Activated CD4-positive, alpha-beta T cell treated with anti-CD3 and anti-CD28 coated beads, Interleukin-10, Interleukin-2, amounts not matched to agents 100 ng/mL and 50 ng/mL, durations not matched to agents 16 hours and 8 hours (primary cell): ENCODE data around the gene NFYC.

Experiments used
- DNase-seq: peaks from one replicate; pipeline ENCODE4 v3.0.0-alpha.2; 2020

The NFYC gene

DNA sequence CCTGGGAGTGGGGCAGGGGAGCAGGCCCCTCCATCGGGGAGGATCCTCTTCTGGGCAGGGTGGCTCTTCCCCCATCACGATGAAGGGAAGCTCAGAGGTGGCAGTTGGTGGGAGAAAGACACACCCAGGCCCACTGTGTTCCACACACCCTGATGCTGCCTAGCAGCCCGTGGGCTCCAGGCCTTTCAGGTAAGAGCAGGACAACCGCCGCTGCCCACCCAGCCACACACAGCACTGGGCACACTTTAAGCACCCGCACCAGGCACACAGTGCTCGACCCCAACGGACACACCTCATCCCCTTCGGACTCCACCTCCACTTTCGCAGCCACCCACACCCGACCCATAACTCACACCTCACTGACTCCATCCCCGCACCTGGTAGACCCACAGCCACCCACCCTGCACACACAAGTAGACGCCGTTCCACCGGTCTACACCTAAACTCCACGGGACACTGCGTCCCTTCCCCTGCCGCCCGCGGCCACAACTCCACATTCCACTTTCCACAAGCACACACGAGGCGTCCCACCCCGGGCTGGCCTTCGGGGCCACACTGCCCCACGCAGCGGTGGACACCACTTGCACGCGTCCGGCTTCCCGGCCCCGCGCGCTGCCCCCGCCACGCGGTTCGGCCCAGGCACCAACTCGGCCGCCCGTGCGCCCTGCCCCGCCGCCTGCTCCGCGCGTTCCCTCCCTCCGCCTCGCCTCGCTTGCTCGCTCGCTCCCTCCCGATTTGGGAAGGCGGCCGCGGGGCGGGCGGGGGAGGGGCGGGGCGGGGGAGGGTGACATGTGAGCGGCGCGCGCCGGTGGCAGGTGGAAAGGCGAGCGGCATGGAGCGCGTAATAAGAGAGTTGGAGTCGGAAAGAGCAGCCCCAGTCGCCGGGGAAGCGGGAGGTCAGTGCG, 91.7 kb downstream of the NFYC start, which contains the start of gene KCNQ4:
Gene KCNQ4, plus strand, starts transcription at position 787 of the 905 bp plus-strand sequence. CDS start 307 bp downstream, outside the sequence.
- DNase-seq = no peak

DNA sequence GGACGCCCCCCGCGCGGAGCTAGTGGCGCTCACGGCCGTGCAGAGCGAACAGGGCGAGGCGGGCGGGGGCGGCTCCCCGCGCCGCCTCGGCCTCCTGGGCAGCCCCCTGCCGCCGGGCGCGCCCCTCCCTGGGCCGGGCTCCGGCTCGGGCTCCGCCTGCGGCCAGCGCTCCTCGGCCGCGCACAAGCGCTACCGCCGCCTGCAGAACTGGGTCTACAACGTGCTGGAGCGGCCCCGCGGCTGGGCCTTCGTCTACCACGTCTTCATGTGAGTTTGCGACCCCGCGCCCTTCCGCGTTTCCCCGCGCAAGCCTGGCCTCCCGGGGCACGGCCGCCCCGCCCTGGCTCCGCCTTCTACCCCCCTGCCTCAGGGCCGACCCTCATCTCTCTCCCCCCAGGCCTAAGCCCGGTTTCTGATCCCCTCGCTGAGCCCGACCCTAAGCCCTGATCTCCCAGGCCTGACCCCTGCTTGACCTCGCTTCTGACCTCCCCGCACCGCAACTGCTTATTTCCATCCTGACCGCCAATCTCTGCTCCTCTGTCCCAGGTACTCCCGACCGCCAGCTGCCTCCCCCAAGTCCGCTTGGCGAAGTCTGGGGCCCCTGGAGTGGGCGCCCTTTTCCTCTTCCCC, 92.8 kb downstream of the NFYC start:
- no peak for DNase-seq

DNA sequence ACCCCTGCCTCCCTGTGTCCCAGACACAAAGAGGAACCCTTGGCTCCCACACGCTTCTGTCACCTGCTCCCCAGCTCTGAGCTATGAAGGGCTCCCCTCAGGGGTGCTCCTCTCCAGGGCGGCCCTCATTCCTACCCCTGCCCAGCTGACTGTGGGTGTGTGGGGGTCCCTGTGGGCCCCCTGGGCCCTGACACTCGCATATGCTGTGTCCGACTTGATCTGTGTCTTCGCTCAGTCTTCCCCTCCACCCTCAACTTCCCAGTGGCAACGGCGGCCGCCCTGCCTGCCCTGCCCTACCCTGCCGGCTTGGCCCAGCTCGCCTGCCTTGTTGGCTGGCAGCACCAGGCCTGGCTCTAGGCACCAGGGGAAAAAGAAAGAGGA, 93.3 kb downstream of the NFYC start:
- no peak for DNase-seq

DNA sequence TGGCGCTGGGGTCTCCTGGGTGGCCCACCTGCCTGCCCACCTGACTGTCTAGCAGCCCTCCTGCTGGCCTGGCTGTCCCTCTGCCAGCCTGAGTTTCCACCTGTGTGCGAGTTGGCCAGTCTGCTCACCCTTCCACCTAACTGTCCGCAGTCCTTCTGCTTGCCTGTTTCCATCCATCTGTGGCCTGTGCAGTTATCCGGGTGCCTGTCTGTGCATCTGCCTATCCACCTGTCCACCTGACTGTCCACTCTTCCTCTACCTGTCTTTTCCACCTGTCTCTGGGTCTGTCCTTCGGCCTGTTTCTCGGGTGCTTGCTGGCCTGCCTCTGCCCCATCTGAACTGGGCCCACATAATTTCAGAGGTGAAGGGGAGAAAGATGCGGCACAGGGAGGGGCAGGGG, 93.9 kb downstream of the NFYC start:
- DNase-seq = no peak

DNA sequence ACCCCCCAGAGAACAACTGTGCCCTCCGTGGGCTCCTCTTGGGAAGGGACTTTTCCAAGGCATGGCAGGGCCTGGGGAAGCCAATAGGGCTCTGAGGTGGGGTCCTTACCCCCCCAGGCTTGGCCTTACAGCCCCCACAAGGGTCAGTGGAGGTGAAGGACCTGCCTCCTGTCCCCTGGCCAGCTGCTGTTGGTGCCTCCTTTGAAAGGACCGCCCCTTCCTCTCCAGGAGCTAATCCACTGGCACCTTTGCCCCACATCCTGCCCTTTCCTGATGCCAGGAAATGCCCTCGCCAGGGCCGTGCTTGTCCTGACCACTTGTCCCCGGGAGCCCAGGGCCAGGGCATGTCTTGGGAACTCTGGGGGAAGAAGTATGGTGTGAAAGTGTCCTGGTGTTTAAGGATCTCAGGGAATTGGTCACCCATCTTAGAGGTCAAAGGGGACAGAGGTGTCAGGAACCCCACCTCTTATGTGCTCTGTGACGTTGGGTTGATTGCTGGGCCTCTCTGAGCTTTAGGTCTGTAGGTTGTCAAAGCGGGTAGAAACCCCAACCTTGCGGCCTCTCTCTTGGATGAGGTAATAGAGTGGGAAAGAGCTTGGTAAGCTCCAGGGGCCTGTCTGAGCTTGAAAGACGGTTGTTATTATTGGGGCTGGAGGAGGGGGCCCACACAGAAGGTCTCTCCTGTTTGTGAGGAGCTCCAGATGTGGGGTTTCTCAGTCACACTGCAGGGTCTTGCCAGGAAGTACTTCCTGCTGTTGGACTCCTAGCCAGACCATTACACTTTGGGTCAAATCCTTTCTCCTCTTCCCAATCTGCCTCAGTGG, 94.9 kb downstream of the NFYC start:
- no peak for DNase-seq

DNA sequence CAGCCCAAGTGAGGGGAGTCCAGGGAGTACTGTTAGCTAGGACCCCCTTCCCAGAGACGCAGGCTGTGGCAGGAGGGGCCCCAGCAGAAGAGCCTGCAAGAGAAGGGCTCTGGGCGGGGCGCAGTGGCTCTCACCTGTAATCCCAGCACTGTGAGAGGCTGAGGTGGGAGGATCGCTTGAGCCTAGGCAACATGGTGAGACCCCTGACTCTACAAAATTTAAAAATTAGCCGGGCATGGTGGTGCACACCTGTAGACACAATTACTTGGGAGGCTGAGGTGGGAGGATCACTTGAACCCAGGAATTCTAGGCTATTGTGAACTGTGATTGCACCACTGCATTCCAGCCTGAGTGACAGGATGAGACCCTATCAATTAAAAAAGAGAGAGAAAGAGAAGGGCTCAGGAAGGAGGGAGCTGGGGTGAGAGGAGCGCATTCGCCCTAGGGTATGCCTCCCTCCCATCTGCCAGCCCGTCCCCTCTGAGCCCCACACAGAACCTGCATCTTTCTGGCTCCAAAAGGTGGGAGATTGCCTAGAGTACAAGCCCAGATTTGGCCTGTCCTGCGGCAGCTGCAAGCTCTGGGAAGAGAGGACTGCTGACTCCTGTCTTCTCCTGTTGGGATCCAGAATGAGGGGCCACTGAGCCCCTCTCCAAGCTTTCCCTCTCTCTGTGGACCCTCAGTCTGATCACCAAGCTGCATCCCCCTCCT, 95.6 kb downstream of the NFYC start:
- no peak for DNase-seq

DNA sequence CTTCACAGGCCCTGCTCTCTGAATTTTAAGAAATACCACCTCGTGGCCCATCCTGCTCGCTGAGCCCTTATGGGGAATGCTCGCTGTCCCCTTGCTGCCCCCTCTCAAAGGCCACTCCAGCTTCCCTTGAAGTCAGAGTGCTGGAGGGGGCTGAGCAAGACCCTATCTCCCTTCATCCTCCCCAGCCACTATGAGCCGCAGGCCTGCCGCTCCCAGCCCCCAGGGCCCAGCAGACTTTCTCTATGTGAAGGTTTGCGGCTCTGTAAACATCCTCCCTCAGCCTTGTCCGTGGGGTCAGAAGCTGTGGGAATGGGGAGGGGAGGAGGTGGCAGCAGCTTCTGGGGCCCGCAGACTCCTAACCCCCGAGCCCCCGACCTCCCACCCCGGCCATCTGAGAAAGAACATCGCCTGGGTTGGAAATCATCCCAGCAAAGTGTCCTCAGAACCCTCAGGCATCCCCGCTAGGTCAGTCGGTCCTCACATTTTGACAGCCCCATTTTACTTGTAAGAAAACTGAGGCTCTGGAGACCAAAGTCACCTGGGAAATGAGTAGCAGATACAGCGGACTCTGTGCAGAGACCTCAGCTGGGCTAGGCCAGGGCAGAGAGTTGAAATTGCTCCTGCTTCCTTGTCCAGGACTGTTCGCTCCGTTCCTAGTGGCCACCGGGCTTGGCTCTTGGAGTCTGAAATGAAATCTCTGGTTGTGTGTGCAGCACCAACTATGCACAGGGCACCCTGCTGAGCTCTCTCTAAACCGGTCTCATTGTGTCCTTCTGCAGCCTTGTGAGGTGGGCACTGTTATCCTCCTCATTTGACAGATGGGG, 96.4 kb downstream of the NFYC start:
- no peak for DNase-seq

DNA sequence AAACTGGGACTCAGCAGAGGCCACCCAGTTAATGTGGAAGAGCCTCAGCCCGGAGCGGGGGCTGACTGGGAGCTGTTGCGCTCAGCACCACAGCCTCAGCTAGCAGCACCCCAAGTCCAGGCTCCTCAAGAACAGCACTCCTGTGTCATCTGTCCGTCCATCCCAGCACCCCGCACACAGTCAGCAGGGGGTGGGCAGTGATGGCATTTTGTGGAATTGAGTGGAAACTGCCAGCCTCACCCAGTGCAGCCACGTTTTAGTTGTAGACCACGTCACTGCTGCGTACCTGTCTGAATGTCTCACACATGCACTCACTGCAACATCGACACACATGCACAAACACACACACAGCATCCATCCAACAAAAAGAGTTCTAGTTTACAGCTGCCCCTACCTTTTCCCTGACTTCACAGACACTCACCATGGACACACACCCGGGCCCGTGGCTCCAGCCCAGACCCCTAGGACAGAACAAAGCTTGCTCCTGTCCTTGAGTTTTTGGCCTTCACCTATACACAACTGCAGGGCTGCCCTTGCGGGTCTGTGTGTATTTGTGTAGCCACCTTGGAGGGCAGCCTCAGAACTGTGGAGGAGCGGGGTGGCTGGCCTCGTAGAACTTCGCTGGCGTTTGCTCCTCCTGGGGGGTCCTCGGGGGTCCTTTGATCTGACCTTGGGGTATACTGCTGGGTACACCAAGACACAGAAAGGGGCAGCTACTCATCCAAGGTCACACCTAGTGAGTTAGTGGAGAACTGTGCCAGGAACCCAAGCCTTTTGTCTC, 97.2 kb downstream of the NFYC start:
- no peak for DNase-seq

DNA sequence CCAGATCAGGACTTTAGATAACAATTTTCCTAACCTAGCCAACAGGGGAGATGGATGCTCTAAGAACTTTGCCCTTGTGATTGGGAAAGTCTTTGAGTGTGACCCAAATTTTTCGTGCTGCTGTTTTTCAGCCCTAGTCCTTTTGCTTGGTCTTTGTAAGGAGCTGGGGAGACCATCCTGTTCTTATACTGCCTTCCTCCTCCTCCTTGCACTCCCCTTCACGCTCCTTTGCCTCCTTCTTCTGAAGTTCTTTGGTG, 97.8 kb downstream of the NFYC start:
- DNase-seq = no peak

DNA sequence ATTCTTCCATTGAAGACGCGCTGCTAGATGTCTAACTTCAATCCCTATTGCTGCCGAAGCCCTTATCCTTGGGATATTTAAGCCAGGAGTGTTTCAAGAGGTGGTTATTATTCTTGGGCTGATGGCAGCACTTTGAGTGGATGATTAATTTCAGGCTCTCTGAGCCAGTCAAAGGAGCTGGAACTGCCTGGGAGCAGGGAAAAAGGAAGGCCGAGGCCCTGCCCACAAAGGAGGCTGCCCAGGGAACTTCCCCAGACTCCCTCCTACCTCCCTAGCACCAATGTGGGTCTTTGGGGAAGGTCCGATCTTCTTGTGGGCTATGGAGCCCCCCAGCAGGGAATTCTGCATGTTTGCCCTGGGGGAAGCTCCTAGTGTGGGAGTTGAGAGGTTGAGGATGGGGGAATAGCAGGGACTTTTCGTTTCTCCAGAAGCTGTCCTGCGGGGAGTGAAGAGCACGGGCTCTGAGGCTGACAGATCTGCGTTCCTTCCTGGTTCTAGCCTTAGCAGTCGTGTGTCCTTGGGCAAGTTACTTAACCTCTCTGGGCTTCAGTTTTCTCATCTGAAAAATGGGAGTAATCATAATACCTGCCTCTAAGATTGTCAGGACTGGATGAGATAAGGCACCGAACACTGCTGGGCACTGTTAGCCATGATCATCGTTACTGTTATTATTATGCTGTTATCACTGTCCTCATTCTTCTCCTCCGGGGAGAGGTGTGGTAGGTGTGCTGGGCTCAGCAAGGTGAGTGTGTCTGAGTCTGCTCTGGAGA, 98.3 kb downstream of the NFYC start:
- DNase-seq = no peak

DNA sequence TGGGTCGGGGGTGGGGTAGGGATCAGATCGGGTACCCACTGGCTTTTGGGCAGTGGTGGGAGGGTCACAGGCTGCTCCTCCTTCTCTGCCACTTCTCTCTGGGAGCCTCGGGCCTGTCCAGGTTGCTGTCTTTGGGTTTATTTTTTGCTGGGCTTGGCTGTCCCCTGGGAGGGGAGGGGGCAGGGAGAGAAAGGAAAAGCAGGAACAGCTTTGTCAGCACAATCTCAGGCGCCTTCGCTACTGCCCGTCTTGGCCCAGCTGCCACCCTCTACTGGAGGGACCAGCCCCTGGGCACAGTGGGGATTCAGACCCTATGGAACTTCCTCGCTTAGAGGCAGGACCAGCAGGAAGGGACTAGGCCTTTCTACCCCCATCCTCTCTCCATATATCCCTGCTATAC, 100.5 kb downstream of the NFYC start:
- no peak for DNase-seq

DNA sequence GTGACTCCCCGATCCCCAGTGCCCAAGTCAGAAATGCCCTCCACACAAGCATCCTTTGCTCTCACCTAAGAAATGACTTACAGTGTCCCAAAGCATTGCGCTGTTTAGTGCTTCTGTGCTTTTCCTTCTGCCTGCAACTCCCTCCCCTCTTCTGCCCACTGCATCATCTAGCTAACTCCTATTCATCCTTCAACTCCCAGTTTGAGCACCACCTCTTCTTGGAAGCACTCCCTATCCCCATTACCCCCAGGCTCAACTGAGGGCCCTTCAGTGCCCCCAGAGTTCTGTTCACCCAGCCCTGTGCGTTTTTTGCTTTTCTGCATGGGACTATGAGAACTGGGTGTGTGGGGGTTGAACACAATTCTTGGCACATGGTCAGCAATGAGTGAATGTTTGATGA, 102.1 kb downstream of the NFYC start:
- no peak for DNase-seq

DNA sequence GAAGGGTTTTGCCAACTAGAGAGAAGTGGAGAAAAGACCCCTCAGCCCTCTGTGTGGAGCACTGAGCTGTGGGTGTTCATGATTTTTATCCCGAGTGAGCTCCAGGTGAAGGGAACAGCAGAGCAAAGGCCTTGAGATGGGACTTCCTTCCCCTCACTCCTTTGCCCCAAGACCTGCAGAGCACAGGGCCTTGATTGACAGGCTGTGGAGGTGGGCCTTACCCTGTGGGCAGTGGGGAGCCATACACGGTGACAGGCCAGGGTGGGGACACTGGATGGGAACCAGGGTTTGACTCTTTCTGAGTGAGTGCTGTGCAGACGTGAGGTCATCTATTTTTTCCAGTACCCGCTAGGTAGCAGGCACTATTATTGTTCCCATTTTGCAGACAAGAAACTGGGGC, 102.5 kb downstream of the NFYC start:
- DNase-seq = no peak

DNA sequence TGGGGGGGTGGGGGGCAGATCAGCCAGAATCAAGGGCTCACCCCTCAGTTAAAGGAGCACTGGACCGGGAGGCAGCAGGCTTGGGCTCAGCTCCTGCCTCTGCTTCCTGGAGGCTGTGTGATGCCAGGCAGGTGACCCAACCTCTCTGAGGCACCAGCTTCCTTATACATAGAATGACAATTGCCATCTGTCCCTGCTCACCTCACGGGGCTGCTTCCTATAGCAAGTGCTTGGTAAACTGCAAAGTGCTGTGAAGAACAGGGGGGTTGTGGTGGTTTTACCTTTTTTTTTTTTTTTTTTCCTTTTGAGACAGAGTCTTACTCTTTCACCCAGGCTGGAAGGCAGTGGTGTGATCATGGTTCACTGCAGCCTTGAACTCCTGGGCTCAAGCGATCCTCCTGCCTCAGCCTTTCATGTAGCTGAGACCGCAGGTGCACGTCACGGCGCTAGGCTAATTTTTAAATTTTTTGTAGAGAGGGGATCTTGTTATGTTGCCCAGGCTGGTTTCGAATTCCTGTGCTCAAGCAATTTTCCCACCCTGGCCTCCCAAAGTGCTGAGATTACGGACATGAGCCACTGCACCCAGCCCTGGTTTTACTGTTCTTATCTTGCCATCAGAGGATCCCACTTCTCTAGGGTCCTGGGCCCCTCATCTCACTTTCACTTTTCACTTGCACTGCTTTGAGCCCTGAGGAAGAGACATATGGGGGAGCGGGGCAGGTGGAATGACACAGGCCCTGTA, 103.6 kb downstream of the NFYC start:
- no peak for DNase-seq

DNA sequence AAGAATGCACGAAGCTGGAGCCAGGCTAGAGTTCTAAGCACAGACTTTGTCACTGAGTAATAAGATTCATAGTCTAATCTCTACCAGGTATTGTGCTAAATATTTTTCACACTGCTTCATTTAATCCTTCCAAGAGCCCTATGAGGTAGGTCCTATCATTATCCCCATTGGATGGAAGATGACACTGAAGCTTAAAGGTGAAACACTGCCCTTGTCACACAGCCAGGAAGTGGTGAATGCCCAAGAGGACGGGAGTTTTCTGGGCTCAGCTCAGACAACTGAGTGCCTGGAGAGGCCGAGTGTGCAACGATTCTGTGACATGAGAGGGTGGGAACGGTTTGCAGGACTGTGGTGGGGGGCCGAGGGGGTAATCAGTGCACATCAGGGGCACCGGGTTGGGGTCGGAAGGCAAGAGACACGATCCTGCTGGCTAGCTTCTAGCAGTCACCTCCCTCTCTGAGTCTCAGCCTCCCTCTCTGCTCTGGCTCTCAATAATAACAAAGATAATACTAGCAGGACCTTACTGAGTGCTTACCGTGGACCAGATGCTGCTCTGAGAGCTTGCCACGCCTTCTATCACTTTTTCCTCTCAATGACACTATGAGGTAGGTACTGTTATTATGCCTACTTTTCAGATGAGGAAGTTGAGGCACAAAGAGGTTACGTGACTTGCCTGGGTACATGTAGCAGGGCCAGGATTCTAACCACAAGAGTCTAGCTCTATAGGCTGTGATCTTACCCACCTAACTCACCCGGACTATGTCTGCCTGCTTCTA, 104.5 kb downstream of the NFYC start:
- no peak for DNase-seq

DNA sequence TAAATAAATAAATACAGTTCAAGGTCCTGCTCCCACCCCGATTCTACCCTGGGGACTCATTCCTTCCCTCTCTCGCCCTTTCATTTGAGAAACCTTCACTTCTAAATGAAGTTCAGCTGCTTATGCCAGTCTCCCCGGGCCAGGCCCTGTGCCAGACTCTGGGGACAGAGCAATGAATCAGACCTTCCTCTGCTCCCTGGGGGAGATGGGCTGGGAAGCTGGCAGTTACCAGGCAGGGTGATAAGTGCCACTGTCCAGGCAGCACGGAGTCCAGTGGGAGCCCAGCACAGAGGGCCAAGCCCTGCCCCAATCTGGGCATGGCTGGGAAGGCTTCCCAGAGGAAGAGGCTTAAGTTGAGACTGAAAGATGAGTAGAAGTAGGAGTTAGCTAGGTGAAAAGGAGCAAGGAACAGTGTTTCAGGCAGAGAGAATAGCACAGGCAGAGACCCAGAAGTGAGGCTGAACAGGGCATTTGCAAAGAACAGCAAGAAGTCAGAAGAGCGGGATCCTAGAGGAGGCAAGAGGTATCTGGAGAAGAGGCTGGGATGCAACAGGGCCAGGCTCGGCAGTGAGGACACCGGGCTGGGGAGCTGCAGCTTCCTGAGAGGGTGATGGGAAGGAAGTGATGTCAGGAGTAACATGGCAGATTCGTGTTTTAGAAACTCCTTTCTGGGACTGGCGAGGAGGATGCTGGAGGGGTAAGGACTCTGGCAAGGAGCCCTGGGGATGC, 105.6 kb downstream of the NFYC start:
- DNase-seq = no peak

DNA sequence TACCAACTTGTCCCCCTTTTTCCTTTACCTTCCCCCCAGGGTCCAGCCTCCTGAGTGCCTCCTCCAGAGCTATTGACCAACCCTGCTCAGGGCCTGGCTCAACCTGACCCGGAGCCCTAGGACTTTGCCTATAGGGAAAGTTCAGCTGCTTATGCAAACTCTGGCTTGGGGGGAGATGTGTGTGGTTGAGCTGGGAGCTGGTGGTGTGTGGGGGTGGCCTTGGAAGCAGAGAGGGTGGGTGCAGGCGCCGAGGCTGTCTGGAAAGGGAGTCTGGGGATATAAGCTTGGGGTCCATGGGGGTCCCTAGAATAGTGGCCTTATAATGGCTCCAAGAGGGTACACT, 106.1 kb downstream of the NFYC start:
- no peak for DNase-seq
